ENCODE data around the gene SRGAP1. TPM values are rescaled to one million over a fixed set of nuclear protein-coding genes. Genes with fewer than 3 reads are reported as not detected.

The SRGAP1 gene
- total and polyA plus RNA-seq, 9 of the 15 experiments (the other 6 are each of a cell fraction or from before 2014, with no cell fraction given): 0.01 to 0.13 (median 0.04) TPM; not detected in 3

DNA sequence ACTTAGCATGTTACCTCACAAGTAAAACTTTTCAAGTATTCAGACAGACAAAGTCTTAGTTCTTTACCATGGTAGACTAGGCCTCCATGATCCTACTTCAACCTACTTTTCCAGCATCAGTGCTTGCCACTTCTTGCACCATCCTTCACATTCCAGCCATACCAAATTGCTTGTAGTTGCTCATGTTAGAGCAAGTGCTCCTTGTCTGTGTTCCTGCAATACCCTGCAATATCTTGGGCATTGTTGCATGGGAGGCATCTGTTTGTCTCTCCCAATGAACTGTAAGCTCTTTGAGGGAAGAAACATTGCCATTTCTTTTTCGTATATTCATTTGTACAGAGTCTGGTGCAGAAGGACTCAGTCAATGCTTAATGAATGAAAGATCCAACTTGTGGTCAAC is 78.0 kb downstream of the SRGAP1 start:
- FAIRE-seq: no peak
- CTCF ChIA-PET (ENCODE audit: low intra/inter-chr PET ratio): no interaction called here
- H3K27me3 ChIP-seq (ENCODE audit: control insufficient read depth in 2 of 2, insufficient read depth in 2 of 2, low read length in 2 of 2): no peaks in the 10 kb centered on the region
- no peak overlapping the region for H3K4me3 ChIP-seq
- POLR2A ChIA-PET: interaction anchor here (0.6 kb wide), 1 partner anchor 513 kb away, joined by 3 read pairs; no protein-coding TSS in a partner anchor
- no peak for ATAC-seq
- H3K4me2 ChIP-seq (ENCODE audit: insufficient read depth, low read length): no peak overlapping the region
- BruUV-seq (replicated peaks): no TSS peak
- no peaks in the 10 kb centered on the region for H3K9me3 ChIP-seq (replicated peaks; ENCODE audit: control insufficient read depth, insufficient read depth, low read depth, low read length)
- no peak overlapping the region for H3K27ac ChIP-seq (ENCODE audit: extremely low read depth, low read depth, low read length)
- WGBS (ENCODE audit: insufficient coverage, low coverage, missing lambda C conversion rate): 0% methylated on average over 1 of the region's 1 CpG
- H3K4me1 ChIP-seq (replicated peaks in 1 of 2; ENCODE audit: control insufficient read depth in 2 of 2, insufficient read depth in 2 of 2, low read length in 2 of 2): no peaks in the 10 kb centered on the region
- no peaks in the 10 kb centered on the region for H3K9me1 ChIP-seq (ENCODE audit: control insufficient read depth, insufficient read depth, low read length)
- H3K36me3 ChIP-seq (ENCODE audit: control insufficient read depth, insufficient read depth, low read length): no peaks in the 10 kb centered on the region
- no peak overlapping the region for H2AFZ ChIP-seq (ENCODE audit: low read depth, low read length)
- no peak overlapping the region for H3K9ac ChIP-seq (ENCODE audit: insufficient read depth in 1 of 2, low read depth in 2 of 2, low read length in 2 of 2)
- intact Hi-C loops (cut with micrococcal nuclease) (no loop called here), in situ Hi-C loops (cut with MboI) (no loop called here)
- H3K79me2 ChIP-seq (ENCODE audit: control insufficient read depth, insufficient read depth, low read length): no peaks in the 10 kb centered on the region
- DNase-seq (ENCODE audit: extremely low read depth in 1 of 4, low spot score in 3 of 4): no peak
- no peak for TF ChIP-seq RFX5 (IDR thresholded peaks at IDR 0.05; ENCODE audit: low read depth, low read length)
- TF ChIP-seq, protein P1, sequence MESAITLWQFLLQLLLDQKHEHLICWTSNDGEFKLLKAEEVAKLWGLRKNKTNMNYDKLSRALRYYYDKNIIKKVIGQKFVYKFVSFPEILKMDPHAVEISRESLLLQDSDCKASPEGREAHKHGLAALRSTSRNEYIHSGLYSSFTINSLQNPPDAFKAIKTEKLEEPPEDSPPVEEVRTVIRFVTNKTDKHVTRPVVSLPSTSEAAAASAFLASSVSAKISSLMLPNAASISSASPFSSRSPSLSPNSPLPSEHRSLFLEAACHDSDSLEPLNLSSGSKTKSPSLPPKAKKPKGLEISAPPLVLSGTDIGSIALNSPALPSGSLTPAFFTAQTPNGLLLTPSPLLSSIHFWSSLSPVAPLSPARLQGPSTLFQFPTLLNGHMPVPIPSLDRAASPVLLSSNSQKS (CRISPR knock-in tag; IDR thresholded peaks at IDR 0.05): no peak
- no peaks in the 10 kb centered on the region for H4K20me1 ChIP-seq (replicated peaks; ENCODE audit: control insufficient read depth, insufficient read depth, low read length)

DNA sequence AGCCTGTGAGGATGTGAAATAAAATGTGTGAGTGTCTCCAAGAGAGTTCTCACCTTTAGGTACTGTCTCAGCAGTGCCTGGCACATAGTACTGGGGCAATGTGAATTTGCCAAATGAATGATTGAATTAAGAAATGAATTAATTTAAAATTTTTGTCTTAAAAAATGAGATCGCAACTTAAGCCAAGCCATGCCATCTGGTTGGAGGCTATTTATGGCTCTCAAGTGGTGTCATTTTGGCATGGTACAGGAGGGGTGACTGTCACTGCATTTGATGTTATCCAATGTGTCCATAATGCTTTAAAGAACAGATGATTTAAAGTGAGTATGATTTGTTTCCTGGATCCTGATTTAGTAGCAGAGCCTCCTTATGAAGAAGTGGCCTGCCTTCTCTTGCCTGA is 80.3 kb downstream of the SRGAP1 start:
- ChIA-PET POLR2A (no interaction called here), CTCF (ENCODE audit: low intra/inter-chr PET ratio) (no interaction called here)
- no TSS peak for BruUV-seq (replicated peaks)
- Histone ChIP-seq H3K9me3 (replicated peaks; ENCODE audit: control insufficient read depth, insufficient read depth, low read depth, low read length) (no peaks in the 10 kb centered on the region), H3K4me3 (no peak overlapping the region), H2AFZ (ENCODE audit: low read depth, low read length) (no peak overlapping the region), H4K20me1 (replicated peaks; ENCODE audit: control insufficient read depth, insufficient read depth, low read length) (no peaks in the 10 kb centered on the region), H3K4me2 (ENCODE audit: insufficient read depth, low read length) (no peak overlapping the region), H3K27ac (ENCODE audit: extremely low read depth, low read depth, low read length) (no peak overlapping the region), H3K79me2 (ENCODE audit: control insufficient read depth, insufficient read depth, low read length) (no peaks in the 10 kb centered on the region), H3K4me1 (replicated peaks in 1 of 2; ENCODE audit: control insufficient read depth in 2 of 2, insufficient read depth in 2 of 2, low read length in 2 of 2) (no peaks in the 10 kb centered on the region), H3K27me3 (ENCODE audit: control insufficient read depth in 2 of 2, insufficient read depth in 2 of 2, low read length in 2 of 2) (no peaks in the 10 kb centered on the region), H3K9ac (ENCODE audit: insufficient read depth in 1 of 2, low read depth in 2 of 2, low read length in 2 of 2) (no peak overlapping the region), H3K36me3 (ENCODE audit: control insufficient read depth, insufficient read depth, low read length) (no peaks in the 10 kb centered on the region), H3K9me1 (ENCODE audit: control insufficient read depth, insufficient read depth, low read length) (no peaks in the 10 kb centered on the region)
- FAIRE-seq: no peak
- in situ Hi-C loops (cut with MboI): no loop called here
- TF ChIP-seq ZFX (CRISPR knock-in tag; IDR thresholded peaks at IDR 0.05) (no peak), ZNF354B (CRISPR knock-in tag; IDR thresholded peaks at IDR 0.05) (no peak), RBM34 (IDR thresholded peaks at IDR 0.05; ENCODE audit: borderline replicate concordance, insufficient read depth, low read length) (no peak), RBFOX2 (IDR thresholded peaks at IDR 0.05; ENCODE audit: low read depth, low read length) (no peak), CBX3 (IDR thresholded peaks at IDR 0.05; ENCODE audit: borderline replicate concordance in 1 of 2, low read length in 2 of 2) (no peak)
- TF ChIP-seq, protein P2, sequence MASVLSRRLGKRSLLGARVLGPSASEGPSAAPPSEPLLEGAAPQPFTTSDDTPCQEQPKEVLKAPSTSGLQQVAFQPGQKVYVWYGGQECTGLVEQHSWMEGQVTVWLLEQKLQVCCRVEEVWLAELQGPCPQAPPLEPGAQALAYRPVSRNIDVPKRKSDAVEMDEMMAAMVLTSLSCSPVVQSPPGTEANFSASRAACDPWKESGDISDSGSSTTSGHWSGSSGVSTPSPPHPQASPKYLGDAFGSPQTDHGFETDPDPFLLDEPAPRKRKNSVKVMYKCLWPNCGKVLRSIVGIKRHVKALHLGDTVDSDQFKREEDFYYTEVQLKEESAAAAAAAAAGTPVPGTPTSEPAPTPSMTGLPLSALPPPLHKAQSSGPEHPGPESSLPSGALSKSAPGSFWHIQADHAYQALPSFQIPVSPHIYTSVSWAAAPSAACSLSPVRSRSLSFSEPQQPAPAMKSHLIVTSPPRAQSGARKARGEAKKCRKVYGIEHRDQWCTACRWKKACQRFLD (CRISPR knock-in tag; IDR thresholded peaks at IDR 0.05): no peak
- TF ChIP-seq, protein P3, sequence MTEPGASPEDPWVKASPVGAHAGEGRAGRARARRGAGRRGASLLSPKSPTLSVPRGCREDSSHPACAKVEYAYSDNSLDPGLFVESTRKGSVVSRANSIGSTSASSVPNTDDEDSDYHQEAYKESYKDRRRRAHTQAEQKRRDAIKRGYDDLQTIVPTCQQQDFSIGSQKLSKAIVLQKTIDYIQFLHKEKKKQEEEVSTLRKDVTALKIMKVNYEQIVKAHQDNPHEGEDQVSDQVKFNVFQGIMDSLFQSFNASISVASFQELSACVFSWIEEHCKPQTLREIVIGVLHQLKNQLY (CRISPR knock-in tag; conservative IDR thresholded peaks at IDR 0.05): no peak
- TF ChIP-seq, protein P4, sequence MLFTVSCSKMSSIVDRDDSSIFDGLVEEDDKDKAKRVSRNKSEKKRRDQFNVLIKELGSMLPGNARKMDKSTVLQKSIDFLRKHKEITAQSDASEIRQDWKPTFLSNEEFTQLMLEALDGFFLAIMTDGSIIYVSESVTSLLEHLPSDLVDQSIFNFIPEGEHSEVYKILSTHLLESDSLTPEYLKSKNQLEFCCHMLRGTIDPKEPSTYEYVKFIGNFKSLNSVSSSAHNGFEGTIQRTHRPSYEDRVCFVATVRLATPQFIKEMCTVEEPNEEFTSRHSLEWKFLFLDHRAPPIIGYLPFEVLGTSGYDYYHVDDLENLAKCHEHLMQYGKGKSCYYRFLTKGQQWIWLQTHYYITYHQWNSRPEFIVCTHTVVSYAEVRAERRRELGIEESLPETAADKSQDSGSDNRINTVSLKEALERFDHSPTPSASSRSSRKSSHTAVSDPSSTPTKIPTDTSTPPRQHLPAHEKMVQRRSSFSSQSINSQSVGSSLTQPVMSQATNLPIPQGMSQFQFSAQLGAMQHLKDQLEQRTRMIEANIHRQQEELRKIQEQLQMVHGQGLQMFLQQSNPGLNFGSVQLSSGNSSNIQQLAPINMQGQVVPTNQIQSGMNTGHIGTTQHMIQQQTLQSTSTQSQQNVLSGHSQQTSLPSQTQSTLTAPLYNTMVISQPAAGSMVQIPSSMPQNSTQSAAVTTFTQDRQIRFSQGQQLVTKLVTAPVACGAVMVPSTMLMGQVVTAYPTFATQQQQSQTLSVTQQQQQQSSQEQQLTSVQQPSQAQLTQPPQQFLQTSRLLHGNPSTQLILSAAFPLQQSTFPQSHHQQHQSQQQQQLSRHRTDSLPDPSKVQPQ (CRISPR knock-in tag; IDR thresholded peaks at IDR 0.05; ENCODE audit: borderline replicate concordance): no peak
- no peak for DNase-seq (ENCODE audit: extremely low read depth in 1 of 4, low spot score in 3 of 4)
- intact Hi-C loops (cut with micrococcal nuclease): no loop called here
- WGBS (ENCODE audit: insufficient coverage, low coverage, missing lambda C conversion rate): 0% methylated on average over 1 of the region's 1 CpG
- ATAC-seq: no peak

All from K562 (cell line).